ENCODE measurements around the gene PIP5K1A.

- no peak for TF ChIP-seq GATA2 (IDR thresholded peaks at IDR 0.05; ENCODE audit: low read depth, low read length)
- TF ChIP-seq GATA3 (IDR thresholded peaks at IDR 0.05; ENCODE audit: low read depth, low read length) = no peak
Measured at GRCh38 chr1:151158751-151159251, 39.6 kb upstream of the PIP5K1A start.
